Common myeloid progenitor, CD34-positive (primary cell): ENCODE results near the gene SRRM3.
A peak's percentile ranks its signal among the peaks of the same experiment; 100 is the strongest.
"Not testable (repeated sequence)": the region's sequence is repeated elsewhere in the genome, so short reads cannot be mapped to it uniquely, and the experiment has no call there.

Source experiments
- CTCF ChIA-PET: fragments of 350-600 bp; sonication (Branson Sonifier 250); formaldehyde crosslinking; loops from one replicate; lab custom pipeline; 2021; ENCODE audit warnings: antibody characterized with exemption; lab: Charles Lee
- POLR2A ChIA-PET: fragments of 350-600 bp; sonication (Branson Sonifier 250); formaldehyde crosslinking; loops from one replicate; lab custom pipeline; 2021; ENCODE audit warnings: antibody characterized with exemption; lab: Charles Lee
- DNase-seq, 3 donors: peaks; one replicate each; pipeline versions ENCODE4 v3.0.0 to v3.0.0-alpha.2; 2013
- H3K27ac ChIP-seq, 2 experiments: 1 replicate in 1 of 2; 2 replicates in 1 of 2; pipeline ENCODE4 v1.7.0; 2013; ENCODE audit warnings: inconsistent platforms in 2 of 2, low read length in 2 of 2, mild to moderate bottlenecking in 2 of 2, low read depth in 1 of 2, moderate library complexity in 1 of 2; ENCODE audit not compliant: severe bottlenecking in 2 of 2, insufficient read depth in 1 of 2, poor library complexity in 1 of 2
- H3K27me3 ChIP-seq, 5 experiments: replicated peaks in 2 of 5; 1 replicate in 3 of 5; 2 replicates in 2 of 5; pipeline versions ENCODE4 v1.6.1 to v1.7.0; 2013; ENCODE audit warnings: low read length in 4 of 5, mild to moderate bottlenecking in 2 of 5, moderate library complexity in 2 of 5, inconsistent platforms in 1 of 5; ENCODE audit not compliant: insufficient read depth in 5 of 5, control insufficient read depth in 4 of 5
- H3K36me3 ChIP-seq, 4 experiments: 1 replicate in 2 of 4; 2 replicates in 2 of 4; pipeline versions ENCODE4 v1.6.1 to v1.7.0; 2013; ENCODE audit warnings: low read length in 3 of 4, control low read depth in 1 of 4, mild to moderate bottlenecking in 1 of 4; ENCODE audit not compliant: control insufficient read depth in 4 of 4, insufficient read depth in 4 of 4
- H3K4me1 ChIP-seq, 4 experiments: 1 replicate in 3 of 4; 2 replicates in 1 of 4; pipeline versions ENCODE4 v1.6.1 to v1.7.1; 2013; ENCODE audit warnings: low read length in 3 of 4, mild to moderate bottlenecking in 3 of 4, control low read depth in 1 of 4, inconsistent platforms in 1 of 4, moderate library complexity in 1 of 4; ENCODE audit not compliant: control insufficient read depth in 4 of 4, insufficient read depth in 4 of 4; ENCODE audit errors: control extremely low read depth in 1 of 4
- H3K4me3 ChIP-seq, 7 experiments: 1 replicate in 4 of 7; 2 replicates in 3 of 7; pipeline versions ENCODE4 v1.5.1 to v1.7.0; 2013; ENCODE audit warnings: mild to moderate bottlenecking in 7 of 7, low read length in 6 of 7, moderate library complexity in 6 of 7, inconsistent platforms in 2 of 7, low read depth in 2 of 7, control low read depth in 1 of 7; ENCODE audit not compliant: insufficient read depth in 4 of 7, control insufficient read depth in 1 of 7; ENCODE audit errors: extremely low read depth in 1 of 7
- H3K9me3 ChIP-seq, 5 experiments: 1 replicate in 4 of 5; 2 replicates in 1 of 5; pipeline versions ENCODE4 v1.6.1 to v1.7.1; 2013; ENCODE audit warnings: low read length in 4 of 5, mild to moderate bottlenecking in 2 of 5, inconsistent platforms in 1 of 5, low read depth in 1 of 5, moderate library complexity in 1 of 5; ENCODE audit not compliant: control insufficient read depth in 4 of 5, insufficient read depth in 2 of 5; ENCODE audit errors: control extremely low read depth in 1 of 5
- WGBS: methylation state at CpG from one replicate; pipeline ENCODE4 v1.1.5; 2013; ENCODE audit not compliant: insufficient coverage; 5-methylcytosine and 5-hydroxymethylcytosine counted together

The SRRM3 gene

DNA sequence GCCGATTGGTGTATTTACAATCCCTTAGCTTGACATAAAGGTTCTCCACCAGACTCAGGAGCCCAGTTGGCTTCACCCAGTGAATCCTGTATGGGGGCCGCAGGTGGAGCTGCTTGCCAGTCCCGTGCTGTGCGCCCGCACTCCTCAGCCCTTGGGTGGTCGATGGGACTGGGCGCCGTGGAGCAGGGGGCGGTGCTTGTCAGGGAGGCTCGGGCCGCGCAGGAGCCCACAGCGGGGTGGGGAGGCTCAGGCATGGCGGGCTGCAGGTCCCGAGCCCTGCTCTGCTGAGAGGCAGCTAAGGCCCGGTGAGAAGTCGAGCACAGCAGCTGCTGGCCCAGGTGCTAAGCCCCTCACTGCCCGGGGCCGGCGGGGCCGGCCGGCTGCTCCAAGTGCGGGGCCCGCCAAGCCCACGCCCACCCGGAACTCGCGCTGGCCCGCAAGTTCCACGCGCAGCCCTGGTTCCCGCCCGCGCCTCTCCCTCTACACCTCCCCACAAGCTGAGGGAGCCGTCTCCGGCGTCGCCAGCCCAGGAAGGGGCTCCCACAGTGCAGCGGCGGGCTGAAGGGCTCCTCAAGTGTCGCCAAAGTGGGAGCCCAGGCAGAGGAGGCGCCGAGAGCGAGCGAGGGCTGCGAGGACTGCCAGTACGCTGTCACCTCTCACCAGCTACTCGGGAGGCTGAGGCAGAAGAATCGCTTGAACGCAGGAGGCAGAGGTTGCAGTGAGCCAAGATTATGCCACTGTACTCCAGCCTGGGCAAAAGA, 107.8 kb downstream of the SRRM3 start:
- not testable (repeated sequence) for H3K4me3 ChIP-seq, DNase-seq, H3K27me3 ChIP-seq, H3K36me3 ChIP-seq, H3K9me3 ChIP-seq, H3K27ac ChIP-seq
- WGBS: 97% methylated on average over 29 of the region's 50 CpGs
- POLR2A ChIA-PET: interaction anchor here (1.2 kb wide), 1 partner anchor 17 kb away, joined by 3 read pairs; no protein-coding TSS in a partner anchor
- peaks cover 0 to 18% (median 9%) of the 10 kb centered on the region in 4 experiments for H3K4me1 ChIP-seq
- CTCF ChIA-PET: interaction anchor here (1.0 to 20.5 kb wide), 3 partner anchors 21 to 131 kb away, joined by 3 to 303 read pairs (median 9); no protein-coding TSS in a partner anchor

DNA sequence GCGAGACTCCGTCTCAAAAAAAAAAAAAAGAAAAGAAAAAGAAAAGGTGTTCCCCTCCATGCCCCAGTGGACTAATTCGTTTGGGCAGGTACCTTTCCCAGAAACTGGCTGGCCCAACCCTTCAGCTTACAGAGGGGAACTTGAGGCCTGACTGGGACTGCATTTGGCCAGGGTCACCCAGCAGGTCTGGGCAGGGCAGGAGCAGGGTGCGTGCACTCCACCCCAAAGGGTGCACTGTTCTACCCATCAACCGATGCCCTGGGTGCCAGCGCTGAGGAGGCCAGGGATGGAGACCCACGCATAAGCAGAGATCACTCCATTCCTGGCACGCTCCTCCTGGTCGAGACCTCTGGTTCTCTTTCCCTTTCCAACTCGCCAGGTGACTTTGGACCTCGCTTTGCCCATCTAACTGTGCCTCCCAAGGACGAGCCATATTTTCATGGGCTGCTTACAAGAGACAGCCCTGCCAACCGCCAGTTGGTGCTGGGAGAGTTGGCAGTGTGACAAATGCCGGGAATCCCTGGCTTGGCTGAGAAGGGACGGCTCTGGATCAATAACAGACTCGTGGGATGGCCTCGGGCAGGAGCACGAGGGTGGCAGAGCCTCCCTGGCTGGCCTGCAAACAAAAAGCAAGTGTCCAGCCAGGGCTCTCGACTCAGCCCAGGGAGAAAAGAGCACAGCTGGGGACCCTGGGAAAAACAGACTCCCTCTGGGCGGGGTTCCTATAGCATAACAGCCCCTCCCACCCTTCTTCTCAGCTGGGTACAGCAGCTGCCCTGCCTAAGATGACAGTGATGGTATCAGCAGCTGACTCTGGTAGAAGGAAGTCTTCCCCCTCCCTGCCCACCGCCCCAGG, 108.6 kb downstream of the SRRM3 start:
- POLR2A ChIA-PET: interaction anchor here (1.2 to 1.5 kb wide), 2 partner anchors 7 to 18 kb away, joined by 3 to 5 read pairs; partner anchors contain the start of gene HSPB1

DNA sequence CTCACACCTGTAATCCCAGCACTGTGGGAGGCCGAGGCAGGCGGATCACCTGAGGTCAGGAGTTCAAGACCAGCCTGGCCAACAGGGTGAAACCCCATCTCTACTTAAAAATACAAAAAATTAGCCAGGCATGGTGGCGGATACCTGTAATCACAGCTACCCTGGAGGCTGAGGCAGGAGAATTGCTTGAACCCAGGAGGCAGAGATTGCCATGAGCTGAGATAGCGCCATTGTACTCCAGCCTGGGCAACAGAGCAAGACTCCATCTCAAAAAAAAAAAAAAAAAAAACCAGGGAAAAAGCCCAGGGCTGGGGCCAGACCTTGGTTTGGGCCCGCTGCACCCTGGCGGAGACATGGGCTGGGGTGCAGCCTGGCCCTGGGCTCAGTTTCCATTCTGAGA, 110.1 kb downstream of the SRRM3 start:
- H3K4me1 ChIP-seq: peaks cover 0 to 22% (median 14%) of the 10 kb centered on the region in 4 experiments
- H3K27me3 ChIP-seq, H3K36me3 ChIP-seq, H3K27ac ChIP-seq, H3K9me3 ChIP-seq, H3K4me3 ChIP-seq, DNase-seq: not testable (repeated sequence)
- POLR2A ChIA-PET: interaction anchor here (1.5 kb wide), 1 partner anchor 9 kb away, joined by 5 read pairs; the partner anchor contains the start of gene HSPB1
- WGBS: 100% methylated on average over 5 of the region's 6 CpGs
- CTCF ChIA-PET: interaction anchor here (0.6 to 20.5 kb wide), 4 partner anchors 23 to 259 kb away, joined by 3 to 303 read pairs (median 47); no protein-coding TSS in a partner anchor

More for the DNA sequence above, 108.6 kb downstream of the SRRM3 start:
- H3K4me1 ChIP-seq: peaks cover 0 to 17% (median 12%) of the 10 kb centered on the region in 4 experiments
- CTCF ChIA-PET: interaction anchor here (3.5 to 20.5 kb wide), 3 partner anchors 22 to 132 kb away, joined by 16 to 303 read pairs (median 78); no protein-coding TSS in a partner anchor
- no peak for DNase-seq
- H3K27me3 ChIP-seq: no peaks in the 10 kb centered on the region
- no peak overlapping the region for H3K27ac ChIP-seq
- WGBS: 90% methylated on average over 16 of the region's 21 CpGs
- H3K36me3 ChIP-seq: no peaks in the 10 kb centered on the region
- no peaks in the 10 kb centered on the region for H3K9me3 ChIP-seq
- H3K4me3 ChIP-seq: no peak overlapping the region

DNA sequence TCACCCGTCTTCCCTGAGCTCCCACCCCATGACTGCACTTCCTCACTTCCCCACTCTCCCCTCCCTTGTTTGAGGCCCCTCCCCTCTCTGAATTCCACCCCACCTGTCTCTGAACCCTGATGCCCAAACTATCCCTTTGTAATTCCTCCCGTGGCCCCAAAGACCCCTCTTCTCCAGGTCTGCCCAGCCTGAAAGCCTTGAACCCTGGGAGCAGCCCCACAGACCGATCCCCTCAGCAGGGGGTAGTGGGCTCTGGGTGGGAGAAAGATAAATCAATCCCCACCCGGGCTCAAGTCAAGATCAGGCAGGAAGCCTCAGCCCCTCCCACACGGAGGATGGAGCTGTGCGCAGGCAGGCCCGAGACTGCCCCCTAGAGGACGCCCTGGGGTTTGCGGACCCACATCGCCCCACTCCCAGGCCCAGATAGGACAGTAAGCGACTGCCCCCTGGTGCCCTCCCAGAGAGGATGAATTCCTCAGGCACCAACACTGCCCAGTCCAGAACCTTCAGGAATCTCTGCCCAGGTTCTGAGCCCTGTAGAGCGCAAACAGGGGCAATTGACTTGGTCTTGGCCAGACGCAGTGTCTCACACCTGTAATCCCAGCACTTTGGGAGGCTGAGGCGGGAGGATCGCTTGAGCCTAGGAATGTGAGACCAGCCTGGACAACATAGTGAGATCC, 112.5 kb downstream of the SRRM3 start:
- H3K9me3 ChIP-seq: no peaks in the 10 kb centered on the region
- peak; percentile 92 to 96 (median 95) for DNase-seq
- H3K4me3 ChIP-seq: peak overlapping the region in 3 of 7 experiments; percentile 19 to 54 (median 30)
- POLR2A ChIA-PET: interaction anchor here (0.5 to 2.5 kb wide), 3 partner anchors 12 to 72 kb away, joined by 4 to 13 read pairs (median 7); partner anchors contain the start of gene HSPB1
- H3K36me3 ChIP-seq: no peaks in the 10 kb centered on the region
- no peaks in the 10 kb centered on the region for H3K27me3 ChIP-seq
- CTCF ChIA-PET: interaction anchor here (1.2 to 20.5 kb wide), 18 partner anchors 9 to 155 kb away, joined by 3 to 303 read pairs (median 6); partner anchors contain the start of genes HSPB1 and YWHAG
- peaks cover 3 to 37% (median 29%) of the 10 kb centered on the region in 4 experiments for H3K4me1 ChIP-seq
- no peak overlapping the region for H3K27ac ChIP-seq
- 2% methylated on average over 9 of the region's 15 CpGs for WGBS

DNA sequence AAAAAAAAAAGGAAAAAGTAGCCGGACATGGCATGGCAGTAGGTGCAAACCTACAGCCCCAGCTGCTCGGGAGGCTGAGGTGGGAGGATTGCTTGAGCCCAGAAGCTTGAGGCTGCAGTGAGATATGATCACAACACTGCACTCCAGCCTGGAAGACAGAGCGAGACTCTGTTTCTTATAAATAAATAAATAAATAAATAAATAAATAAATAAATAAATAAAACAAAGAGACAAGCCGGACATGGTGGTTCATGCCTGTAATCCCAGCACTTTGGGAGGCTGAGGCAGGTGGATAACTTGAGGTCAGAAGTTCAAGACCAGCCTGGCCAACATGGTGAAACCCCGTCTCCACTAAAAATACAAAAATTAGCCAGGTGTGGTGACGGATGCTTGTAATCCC, 113.0 kb downstream of the SRRM3 start:
- H3K4me3 ChIP-seq, H3K9me3 ChIP-seq, H3K27me3 ChIP-seq, H3K36me3 ChIP-seq, DNase-seq, H3K27ac ChIP-seq: not testable (repeated sequence)
- ChIA-PET CTCF (interaction anchor here (1.1 to 20.5 kb wide), 21 partner anchors 9 to 155 kb away, joined by 3 to 303 read pairs (median 6); partner anchors contain the start of genes HSPB1 and YWHAG), POLR2A (interaction anchor here (2.5 kb wide), 1 partner anchor 23 kb away, joined by 13 read pairs; no protein-coding TSS in a partner anchor)
- 70% methylated on average over 2 of the region's 6 CpGs for whole genome bisulfite sequencing
- peaks cover 3 to 40% (median 32%) of the 10 kb centered on the region in 4 experiments for H3K4me1 ChIP-seq

DNA sequence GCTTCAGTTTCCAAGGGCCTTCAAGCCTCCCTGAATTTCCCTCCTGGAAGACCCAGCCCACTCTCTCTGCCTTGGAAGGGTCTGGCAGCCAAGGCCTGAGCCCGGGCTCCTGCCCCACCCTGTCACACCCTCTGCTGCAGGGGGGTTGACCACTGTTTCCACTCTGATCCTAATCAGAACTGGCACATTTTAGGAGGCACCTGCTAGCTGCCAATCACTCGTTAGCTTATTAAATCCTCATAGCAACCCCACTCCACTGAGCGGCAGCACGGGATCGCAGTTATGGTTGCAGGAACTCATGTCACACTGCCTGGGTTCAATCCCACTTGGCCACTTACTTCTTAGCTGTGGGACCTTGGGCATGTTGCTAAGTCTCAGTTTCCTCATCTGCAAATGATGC, 113.7 kb downstream of the SRRM3 start:
- Histone ChIP-seq H3K4me1 (peaks cover 3 to 39% (median 32%) of the 10 kb centered on the region in 4 experiments), H3K4me3 (no peak overlapping the region), H3K27me3 (no peaks in the 10 kb centered on the region), H3K36me3 (peaks cover 0 to 2% (median 0%) of the 10 kb centered on the region in 4 experiments), H3K9me3 (no peaks in the 10 kb centered on the region), H3K27ac (no peak overlapping the region)
- DNase-seq: peak; percentile 73 to 90 (median 87)
- ChIA-PET POLR2A (interaction anchor here (0.6 to 2.5 kb wide), 2 partner anchors 23 to 66 kb away, joined by 3 to 13 read pairs; no protein-coding TSS in a partner anchor), CTCF (interaction anchor here (0.5 to 20.5 kb wide), 17 partner anchors 8 to 268 kb away, joined by 3 to 303 read pairs (median 4); partner anchors contain the start of genes HSPB1, MDH2, STYXL1 and YWHAG)
- WGBS: 0% methylated on average over 1 of the region's 5 CpGs
